HK-2 (cell line): ENCODE results near the gene IL1RL1.
"Not testable (repeated sequence)": the region's sequence is repeated elsewhere in the genome, so short reads cannot be mapped to it uniquely, and the experiment has no call there.

Source experiments
- DNase-seq: peaks from one replicate; pipeline ENCODE4 v3.0.0-alpha.2; 2018; ENCODE audit not compliant: unreplicated experiment

Gene IL1RL1

GRCh38 chr2:102291319-102292075, 19.9 kb upstream of the IL1RL1 start:
- DNase-seq: no peak

GRCh38 chr2:102294802-102295489, 16.4 kb upstream of the IL1RL1 start:
- DNase-seq: no peak

GRCh38 chr2:102295566-102295965, 15.8 kb upstream of the IL1RL1 start:
- no peak for DNase-seq

- DNase-seq: no peak
These were observed 14.9 kb upstream of the IL1RL1 start for GRCh38 chr2:102296449-102296848.

GRCh38 chr2:102297891-102298290, 13.5 kb upstream of the IL1RL1 start:
- DNase-seq: no peak

GRCh38 chr2:102301867-102302362, 9.4 kb upstream of the IL1RL1 start:
- no peak for DNase-seq

- DNase-seq: no peak
These were observed 8.9 kb upstream of the IL1RL1 start for GRCh38 chr2:102302458-102302857.

GRCh38 chr2:102303589-102303988, 7.8 kb upstream of the IL1RL1 start:
- no peak for DNase-seq

GRCh38 chr2:102304268-102304667, 7.1 kb upstream of the IL1RL1 start:
- DNase-seq: no peak

- no peak for DNase-seq
These were observed 6.4 kb upstream of the IL1RL1 start for GRCh38 chr2:102304711-102305611.

GRCh38 chr2:102306125-102306524, 5.2 kb upstream of the IL1RL1 start:
- no peak for DNase-seq

- DNase-seq: no peak
These were observed 1.7 kb downstream of the IL1RL1 start for GRCh38 chr2:102313025-102313424.

GRCh38 chr2:102313471-102313870, 2.1 kb downstream of the IL1RL1 start:
- no peak for DNase-seq

GRCh38 chr2:102313950-102314349, 2.6 kb downstream of the IL1RL1 start:
- no peak for DNase-seq

GRCh38 chr2:102315921-102316320, 4.6 kb downstream of the IL1RL1 start:
- DNase-seq: no peak

- DNase-seq: no peak
These were observed 6.4 kb downstream of the IL1RL1 start for GRCh38 chr2:102317715-102318114.

- no peak for DNase-seq
These were observed 7.1 kb downstream of the IL1RL1 start for GRCh38 chr2:102318437-102318836.

GRCh38 chr2:102321941-102322719, 10.8 kb downstream of the IL1RL1 start:
- no peak for DNase-seq

GRCh38 chr2:102324914-102325313, 13.6 kb downstream of the IL1RL1 start:
- DNase-seq: not testable (repeated sequence)

- no peak for DNase-seq
These were observed 20.1 kb downstream of the IL1RL1 start for GRCh38 chr2:102331311-102331980.

GRCh38 chr2:102334486-102334885, 23.1 kb downstream of the IL1RL1 start:
- DNase-seq: no peak
